HG03378 (cell line): ENCODE results near the gene GALNT10.
A peak's percentile ranks its signal among the peaks of the same experiment; 100 is the strongest.

Experiments
- ATAC-seq: cut with Tn5 transposase; IDR thresholded peaks from one replicate; pipeline ENCODE4 v1.9.1; 2021; ENCODE audit warnings: mild to moderate bottlenecking, moderate library complexity; ENCODE audit not compliant: unreplicated experiment

Gene GALNT10

GRCh38 chr5:154230526-154230925 lies 40.0 kb downstream of the GALNT10 start:
- ATAC-seq = no peak

- ATAC-seq = no peak
Observed at GRCh38 chr5:154234551-154234950, 44.0 kb downstream of the GALNT10 start.

- no peak for ATAC-seq
Observed at GRCh38 chr5:154236011-154236410, 45.5 kb downstream of the GALNT10 start.

- ATAC-seq = no peak
Observed at GRCh38 chr5:154236536-154237375, 46.2 kb downstream of the GALNT10 start.

GRCh38 chr5:154237376-154237743 lies 46.8 kb downstream of the GALNT10 start:
- no peak for ATAC-seq

GRCh38 chr5:154237946-154238345 lies 47.4 kb downstream of the GALNT10 start:
- no peak for ATAC-seq

GRCh38 chr5:154238776-154239481 lies 48.4 kb downstream of the GALNT10 start:
- peak; percentile 77 for ATAC-seq

GRCh38 chr5:154240595-154240994 lies 50.1 kb downstream of the GALNT10 start:
- no peak for ATAC-seq

GRCh38 chr5:154241021-154241420 lies 50.5 kb downstream of the GALNT10 start:
- ATAC-seq = no peak

GRCh38 chr5:154242442-154242841 lies 51.9 kb downstream of the GALNT10 start:
- no peak for ATAC-seq

GRCh38 chr5:154242964-154243376 lies 52.4 kb downstream of the GALNT10 start:
- ATAC-seq = peak; percentile 60

GRCh38 chr5:154243736-154244135 lies 53.2 kb downstream of the GALNT10 start:
- no peak for ATAC-seq

- no peak for ATAC-seq
Observed at GRCh38 chr5:154244476-154244875, 53.9 kb downstream of the GALNT10 start.

GRCh38 chr5:154248691-154249090 lies 58.2 kb downstream of the GALNT10 start:
- no peak for ATAC-seq

GRCh38 chr5:154249826-154250225 lies 59.3 kb downstream of the GALNT10 start:
- no peak for ATAC-seq

GRCh38 chr5:154251529-154251928 lies 61.0 kb downstream of the GALNT10 start:
- ATAC-seq = no peak

- no peak for ATAC-seq
Observed at GRCh38 chr5:154253807-154254206, 63.3 kb downstream of the GALNT10 start.

- ATAC-seq = no peak
Observed at GRCh38 chr5:154254896-154255295, 64.4 kb downstream of the GALNT10 start.

GRCh38 chr5:154257046-154257445 lies 66.5 kb downstream of the GALNT10 start:
- ATAC-seq = no peak

GRCh38 chr5:154258531-154259217 lies 68.1 kb downstream of the GALNT10 start:
- ATAC-seq = no peak

- ATAC-seq = no peak
Observed at GRCh38 chr5:154260224-154260927, 69.8 kb downstream of the GALNT10 start.
